GM23338 (cell line): ENCODE measurements around the gene SEC61A1. TPM values are rescaled to one million over a fixed set of nuclear protein-coding genes. Genes with fewer than 3 reads are reported as not detected.

Source experiments
- CREB1 ChIP-seq: fragments of 250-450 bp; sonication (Bioruptor Pico); IDR thresholded peaks from 2 replicates; pipeline ENCODE4 v1.5.0; 2020; ENCODE audit warnings: low read depth, mild to moderate bottlenecking, moderate library complexity
- EZH2phosphoT487 ChIP-seq: fragments of 200-600 bp; sonication (generic); IDR thresholded peaks from one replicate; pipeline ENCODE4 v1.8.1; 2018; ENCODE audit warnings: antibody characterized with exemption; ENCODE audit not compliant: unreplicated experiment
- JUNB ChIP-seq: IDR thresholded peaks from one replicate; pipeline ENCODE4 v1.6.1; 2016; ENCODE audit warnings: antibody characterized with exemption; ENCODE audit not compliant: unreplicated experiment
- ZNF114 ChIP-seq: fragments of 250-450 bp; sonication (Bioruptor Pico); IDR thresholded peaks from 2 replicates; pipeline ENCODE4 v1.5.0; 2020; ENCODE audit warnings: mild to moderate bottlenecking, moderate library complexity
- ZNF331 ChIP-seq: fragments of 250-450 bp; sonication (Bioruptor Pico); IDR thresholded peaks from 2 replicates; pipeline ENCODE4 v1.5.0; 2020; ENCODE audit warnings: low read depth, mild to moderate bottlenecking, moderate library complexity
- polyA plus RNA-seq: library from polyadenylated mRNA; unstranded; fragments of >200 nt; fragmentation: Nextera tagmentation; extraction: Ambion mirVana; gene quantifications from 2 replicates; pipeline ENCODE4 v1.2.1, GENCODE V29; 2016
- total RNA-seq: library from RNA; depleted of rRNA; stranded (reverse); fragments of >200 nt; shearing (Covaris generic); gene quantifications from 2 replicates; pipeline ENCODE4 v1.2.3, GENCODE V29; 2014
- TF ChIP-seq, protein P1 (sequence below): fragments of 250-450 bp; sonication (Bioruptor Pico); IDR thresholded peaks from 2 replicates; pipeline ENCODE4 v1.5.0; 2020; ENCODE audit warnings: mild to moderate bottlenecking, moderate library complexity
- TF ChIP-seq, protein P2 (sequence below): IDR thresholded peaks from 2 replicates; pipeline ENCODE4 v1.6.1; 2016; ENCODE audit warnings: antibody characterized with exemption
- TF ChIP-seq, protein P3 (sequence below): IDR thresholded peaks from one replicate; pipeline ENCODE4 v1.6.1; 2018; ENCODE audit warnings: antibody characterized with exemption; ENCODE audit not compliant: unreplicated experiment

Gene SEC61A1
- total and polyA plus RNA-seq, 2 experiments from 2014 or later = 44.8 to 184 TPM

DNA sequence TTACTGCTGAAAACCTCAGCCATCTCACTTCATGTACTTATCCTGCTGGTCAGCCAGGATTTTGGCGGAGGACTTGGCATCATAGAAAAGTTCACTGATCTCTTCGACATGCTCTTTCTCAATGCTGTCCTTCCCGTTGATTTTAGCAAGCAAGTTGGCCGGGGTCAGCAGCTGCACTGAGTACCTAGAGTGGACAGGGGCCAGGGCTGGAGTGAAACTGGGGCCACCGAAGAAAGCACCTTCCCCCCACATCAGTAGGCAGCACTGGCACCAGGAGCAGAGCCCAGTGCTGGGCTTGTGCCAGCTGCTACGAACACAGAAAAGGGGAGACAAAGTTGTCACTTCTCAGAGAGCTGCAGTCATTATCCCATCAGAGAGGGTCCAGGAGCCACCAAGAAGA lies 29.0 kb downstream of the SEC61A1 start (continued):
- TF ChIP-seq, protein P1, sequence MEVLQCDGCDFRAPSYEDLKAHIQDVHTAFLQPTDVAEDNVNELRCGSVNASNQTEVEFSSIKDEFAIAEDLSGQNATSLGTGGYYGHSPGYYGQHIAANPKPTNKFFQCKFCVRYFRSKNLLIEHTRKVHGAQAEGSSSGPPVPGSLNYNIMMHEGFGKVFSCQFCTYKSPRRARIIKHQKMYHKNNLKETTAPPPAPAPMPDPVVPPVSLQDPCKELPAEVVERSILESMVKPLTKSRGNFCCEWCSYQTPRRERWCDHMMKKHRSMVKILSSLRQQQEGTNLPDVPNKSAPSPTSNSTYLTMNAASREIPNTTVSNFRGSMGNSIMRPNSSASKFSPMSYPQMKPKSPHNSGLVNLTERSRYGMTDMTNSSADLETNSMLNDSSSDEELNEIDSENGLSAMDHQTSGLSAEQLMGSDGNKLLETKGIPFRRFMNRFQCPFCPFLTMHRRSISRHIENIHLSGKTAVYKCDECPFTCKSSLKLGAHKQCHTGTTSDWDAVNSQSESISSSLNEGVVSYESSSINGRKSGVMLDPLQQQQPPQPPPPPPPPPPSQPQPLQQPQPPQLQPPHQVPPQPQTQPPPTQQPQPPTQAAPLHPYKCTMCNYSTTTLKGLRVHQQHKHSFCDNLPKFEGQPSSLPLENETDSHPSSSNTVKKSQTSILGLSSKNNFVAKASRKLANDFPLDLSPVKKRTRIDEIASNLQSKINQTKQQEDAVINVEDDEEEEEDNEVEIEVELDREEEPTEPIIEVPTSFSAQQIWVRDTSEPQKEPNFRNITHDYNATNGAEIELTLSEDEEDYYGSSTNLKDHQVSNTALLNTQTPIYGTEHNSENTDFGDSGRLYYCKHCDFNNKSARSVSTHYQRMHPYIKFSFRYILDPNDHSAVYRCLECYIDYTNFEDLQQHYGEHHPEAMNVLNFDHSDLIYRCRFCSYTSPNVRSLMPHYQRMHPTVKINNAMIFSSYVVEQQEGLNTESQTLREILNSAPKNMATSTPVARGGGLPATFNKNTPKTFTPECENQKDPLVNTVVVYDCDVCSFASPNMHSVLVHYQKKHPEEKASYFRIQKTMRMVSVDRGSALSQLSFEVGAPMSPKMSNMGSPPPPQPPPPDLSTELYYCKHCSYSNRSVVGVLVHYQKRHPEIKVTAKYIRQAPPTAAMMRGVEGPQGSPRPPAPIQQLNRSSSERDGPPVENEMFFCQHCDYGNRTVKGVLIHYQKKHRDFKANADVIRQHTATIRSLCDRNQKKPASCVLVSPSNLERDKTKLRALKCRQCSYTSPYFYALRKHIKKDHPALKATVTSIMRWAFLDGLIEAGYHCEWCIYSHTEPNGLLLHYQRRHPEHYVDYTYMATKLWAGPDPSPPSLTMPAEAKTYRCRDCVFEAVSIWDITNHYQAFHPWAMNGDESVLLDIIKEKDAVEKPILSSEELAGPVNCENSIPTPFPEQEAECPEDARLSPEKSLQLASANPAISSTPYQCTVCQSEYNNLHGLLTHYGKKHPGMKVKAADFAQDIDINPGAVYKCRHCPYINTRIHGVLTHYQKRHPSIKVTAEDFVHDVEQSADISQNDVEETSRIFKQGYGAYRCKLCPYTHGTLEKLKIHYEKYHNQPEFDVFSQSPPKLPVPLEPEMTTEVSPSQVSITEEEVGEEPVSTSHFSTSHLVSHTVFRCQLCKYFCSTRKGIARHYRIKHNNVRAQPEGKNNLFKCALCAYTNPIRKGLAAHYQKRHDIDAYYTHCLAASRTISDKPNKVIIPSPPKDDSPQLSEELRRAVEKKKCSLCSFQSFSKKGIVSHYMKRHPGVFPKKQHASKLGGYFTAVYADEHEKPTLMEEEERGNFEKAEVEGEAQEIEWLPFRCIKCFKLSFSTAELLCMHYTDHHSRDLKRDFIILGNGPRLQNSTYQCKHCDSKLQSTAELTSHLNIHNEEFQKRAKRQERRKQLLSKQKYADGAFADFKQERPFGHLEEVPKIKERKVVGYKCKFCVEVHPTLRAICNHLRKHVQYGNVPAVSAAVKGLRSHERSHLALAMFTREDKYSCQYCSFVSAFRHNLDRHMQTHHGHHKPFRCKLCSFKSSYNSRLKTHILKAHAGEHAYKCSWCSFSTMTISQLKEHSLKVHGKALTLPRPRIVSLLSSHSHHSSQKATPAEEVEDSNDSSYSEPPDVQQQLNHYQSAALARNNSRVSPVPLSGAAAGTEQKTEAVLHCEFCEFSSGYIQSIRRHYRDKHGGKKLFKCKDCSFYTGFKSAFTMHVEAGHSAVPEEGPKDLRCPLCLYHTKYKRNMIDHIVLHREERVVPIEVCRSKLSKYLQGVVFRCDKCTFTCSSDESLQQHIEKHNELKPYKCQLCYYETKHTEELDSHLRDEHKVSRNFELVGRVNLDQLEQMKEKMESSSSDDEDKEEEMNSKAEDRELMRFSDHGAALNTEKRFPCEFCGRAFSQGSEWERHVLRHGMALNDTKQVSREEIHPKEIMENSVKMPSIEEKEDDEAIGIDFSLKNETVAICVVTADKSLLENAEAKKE (CRISPR knock-in tag) = no peak
- no peak for TF ChIP-seq ZNF331 (CRISPR knock-in tag)
- no peak for TF ChIP-seq CREB1
- no peak for TF ChIP-seq EZH2phosphoT487
- TF ChIP-seq JUNB = no peak
- TF ChIP-seq, protein P2, sequence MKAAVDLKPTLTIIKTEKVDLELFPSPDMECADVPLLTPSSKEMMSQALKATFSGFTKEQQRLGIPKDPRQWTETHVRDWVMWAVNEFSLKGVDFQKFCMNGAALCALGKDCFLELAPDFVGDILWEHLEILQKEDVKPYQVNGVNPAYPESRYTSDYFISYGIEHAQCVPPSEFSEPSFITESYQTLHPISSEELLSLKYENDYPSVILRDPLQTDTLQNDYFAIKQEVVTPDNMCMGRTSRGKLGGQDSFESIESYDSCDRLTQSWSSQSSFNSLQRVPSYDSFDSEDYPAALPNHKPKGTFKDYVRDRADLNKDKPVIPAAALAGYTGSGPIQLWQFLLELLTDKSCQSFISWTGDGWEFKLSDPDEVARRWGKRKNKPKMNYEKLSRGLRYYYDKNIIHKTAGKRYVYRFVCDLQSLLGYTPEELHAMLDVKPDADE = no peak
- TF ChIP-seq, protein P3, sequence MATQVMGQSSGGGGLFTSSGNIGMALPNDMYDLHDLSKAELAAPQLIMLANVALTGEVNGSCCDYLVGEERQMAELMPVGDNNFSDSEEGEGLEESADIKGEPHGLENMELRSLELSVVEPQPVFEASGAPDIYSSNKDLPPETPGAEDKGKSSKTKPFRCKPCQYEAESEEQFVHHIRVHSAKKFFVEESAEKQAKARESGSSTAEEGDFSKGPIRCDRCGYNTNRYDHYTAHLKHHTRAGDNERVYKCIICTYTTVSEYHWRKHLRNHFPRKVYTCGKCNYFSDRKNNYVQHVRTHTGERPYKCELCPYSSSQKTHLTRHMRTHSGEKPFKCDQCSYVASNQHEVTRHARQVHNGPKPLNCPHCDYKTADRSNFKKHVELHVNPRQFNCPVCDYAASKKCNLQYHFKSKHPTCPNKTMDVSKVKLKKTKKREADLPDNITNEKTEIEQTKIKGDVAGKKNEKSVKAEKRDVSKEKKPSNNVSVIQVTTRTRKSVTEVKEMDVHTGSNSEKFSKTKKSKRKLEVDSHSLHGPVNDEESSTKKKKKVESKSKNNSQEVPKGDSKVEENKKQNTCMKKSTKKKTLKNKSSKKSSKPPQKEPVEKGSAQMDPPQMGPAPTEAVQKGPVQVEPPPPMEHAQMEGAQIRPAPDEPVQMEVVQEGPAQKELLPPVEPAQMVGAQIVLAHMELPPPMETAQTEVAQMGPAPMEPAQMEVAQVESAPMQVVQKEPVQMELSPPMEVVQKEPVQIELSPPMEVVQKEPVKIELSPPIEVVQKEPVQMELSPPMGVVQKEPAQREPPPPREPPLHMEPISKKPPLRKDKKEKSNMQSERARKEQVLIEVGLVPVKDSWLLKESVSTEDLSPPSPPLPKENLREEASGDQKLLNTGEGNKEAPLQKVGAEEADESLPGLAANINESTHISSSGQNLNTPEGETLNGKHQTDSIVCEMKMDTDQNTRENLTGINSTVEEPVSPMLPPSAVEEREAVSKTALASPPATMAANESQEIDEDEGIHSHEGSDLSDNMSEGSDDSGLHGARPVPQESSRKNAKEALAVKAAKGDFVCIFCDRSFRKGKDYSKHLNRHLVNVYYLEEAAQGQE = no peak
- TF ChIP-seq ZNF114 (CRISPR knock-in tag) = no peak
